ENCODE measurements around the gene SNX10. TPM values are rescaled to one million over a fixed set of nuclear protein-coding genes. Genes with fewer than 3 reads are reported as not detected.

SNX10 gene
- total and polyA plus RNA-seq, 2 of the 8 experiments (the other 6 are each of a cell fraction or from before 2014, with no cell fraction given) = 4.4 to 9.6 TPM

DNA sequence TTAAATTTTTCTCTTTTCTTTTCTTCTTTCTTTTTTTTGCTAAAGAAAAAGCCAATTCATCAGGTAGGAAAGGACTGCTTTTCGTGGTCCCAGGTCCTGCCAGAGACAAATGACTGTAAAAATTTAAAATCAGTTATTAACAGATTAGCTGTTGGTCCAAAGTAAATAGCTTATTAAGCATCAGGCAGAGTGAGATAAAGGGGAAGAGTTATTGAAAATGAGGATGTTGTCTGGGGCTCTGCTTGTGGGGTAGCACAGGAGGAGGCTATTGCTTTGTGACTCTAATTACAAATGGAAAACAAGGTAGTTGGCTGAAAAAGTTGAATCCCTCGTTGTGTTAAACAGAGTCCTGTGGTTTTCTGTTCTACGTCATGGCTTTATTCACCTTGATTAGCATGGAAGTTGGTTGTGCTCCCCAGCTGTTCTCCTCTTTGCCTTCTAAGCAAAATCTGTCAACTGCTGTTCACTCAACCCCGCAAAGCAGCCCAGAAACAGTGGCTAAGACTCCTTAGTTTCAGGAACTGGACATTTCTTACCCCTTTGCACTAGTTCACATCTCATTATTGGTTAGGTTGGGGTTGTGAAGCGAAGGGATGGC, 128.9 kb downstream of the SNX10 start:
- Histone ChIP-seq H2AK5ac (ENCODE audit: low read depth, low read length) (no peak overlapping the region), H2AFZ (ENCODE audit: low read length) (0 out of 2 replicates have a peak overlapping the region, but pooled peaks have one; percentile 40), H3K23me2 (ENCODE audit: low read depth, low read length) (no peaks in the 10 kb centered on the region; the same call in 1 of the 2 replicates), H3K9me3 (ENCODE audit: insufficient read depth in 2 of 2, low read depth in 1 of 2, low read length in 1 of 2) (no peaks in the 10 kb centered on the region), H3K79me2 (ENCODE audit: control insufficient read depth in 1 of 2, insufficient read depth in 2 of 2, low read length in 2 of 2) (no peaks in the 10 kb centered on the region), H3K79me1 (ENCODE audit: low read depth, low read length) (no peaks in the 10 kb centered on the region), H2BK5ac (ENCODE audit: low read depth, low read length) (no peak overlapping the region), H3K23ac (ENCODE audit: insufficient read length) (no peak overlapping the region), H3K56ac (replicated peaks; ENCODE audit: insufficient read length, low read depth, low read length) (no peak overlapping the region), H3K27me3 (replicated peaks in 1 of 4; ENCODE audit: control insufficient read depth in 3 of 4, extremely low read depth in 1 of 4, insufficient read depth in 3 of 4, low read length in 3 of 4) (no peaks in the 10 kb centered on the region), H2BK12ac (ENCODE audit: low read depth, low read length) (no peak overlapping the region), H2BK15ac (ENCODE audit: low read length) (no peak overlapping the region), H4K91ac (replicated peaks; ENCODE audit: insufficient read length, low read length) (no peak overlapping the region), H3K4me1 (replicated peaks in 1 of 4; ENCODE audit: control insufficient read depth in 3 of 4, insufficient read depth in 4 of 4, low read length in 3 of 4) (peaks cover 3 to 7% (median 5%) of the 10 kb centered on the region in 4 experiments; a peak in 5 of 7 replicates), H3K18ac (ENCODE audit: extremely low read depth, low read length) (no peak overlapping the region), H3K14ac (ENCODE audit: insufficient read length) (no peak overlapping the region), H3K4me2 (ENCODE audit: insufficient read depth in 1 of 2, low read depth in 2 of 2, low read length in 2 of 2) (peak overlapping the region; percentile 30 to 42; a peak in 1 of 4 replicates), H4K5ac (ENCODE audit: insufficient read length, low read depth, low read length) (no peak overlapping the region), H2BK20ac (ENCODE audit: low read length) (no peak overlapping the region), H3K36me3 (ENCODE audit: control insufficient read depth in 2 of 4, insufficient read depth in 4 of 4, low read length in 3 of 4) (no peaks in the 10 kb centered on the region), H4K8ac (ENCODE audit: extremely low read depth, insufficient read depth, low read length) (no peak overlapping the region), H3K4me3 (ENCODE audit: extremely low read depth in 1 of 4, insufficient read depth in 2 of 4, low read depth in 3 of 4, low read length in 4 of 4) (peak overlapping the region in 1 of 4 experiments; percentile 3; a peak in 1 of 8 replicates), H3K27ac (ENCODE audit: low read depth, low read length) (no peak overlapping the region), H3K9ac (replicated peaks in 1 of 4; ENCODE audit: extremely low read depth in 1 of 4, low read depth in 3 of 4, low read length in 3 of 4) (no peak overlapping the region), H2BK120ac (replicated peaks; ENCODE audit: low read depth, low read length) (no peak overlapping the region), H3K4ac (replicated peaks; ENCODE audit: insufficient read length, low read depth, low read length) (no peak overlapping the region), H4K20me1 (replicated peaks in 1 of 2; ENCODE audit: control insufficient read depth in 1 of 2, insufficient read depth in 2 of 2, low read length in 2 of 2) (no peaks in the 10 kb centered on the region)
- POLR2A ChIA-PET (ENCODE audit: partially characterized antibody) = no interaction called here
- 51% methylated on average over 5 of the region's 5 CpGs; no CpG with 5 or more reads in 1 of the 2 experiments for WGBS, 2 experiments (ENCODE audit: extremely low coverage in 1 of 2, insufficient coverage in 1 of 2, insufficient read length in 1 of 2, insufficient replicate concordance in 2 of 2, low coverage in 1 of 2, low lambda C conversion rate in 2 of 2, missing lambda C conversion rate in 1 of 2)
- TF ChIP-seq JUN (IDR thresholded peaks at IDR 0.05; ENCODE audit: low read depth, low read length) = no peak
- 0 out of 2 replicates have a peak, but pooled peaks have one; percentile 24 for TF ChIP-seq TAF1 (IDR thresholded peaks at IDR 0.05; ENCODE audit: low read depth, low read length)
- peak; percentile 39 for FAIRE-seq
- no peak for DNase-seq (ENCODE audit: low read depth in 1 of 2, low spot score in 2 of 2)
- CTCF ChIA-PET (ENCODE audit: partially characterized antibody) = interaction anchor here (0.5 kb wide), 1 partner anchor 738 kb away, joined by 3 read pairs; no protein-coding TSS in a partner anchor

All from H1 (cell line).